Adrenal gland (tissue), 12 donors: ENCODE measurements around the gene PRPF6. TPM values are rescaled to one million over a fixed set of nuclear protein-coding genes. Genes with fewer than 3 reads are reported as not detected.
A peak's percentile ranks its signal among the peaks of the same experiment; 100 is the strongest.

Source experiments
- DNase-seq, 7 donors: peaks; one replicate each; pipeline ENCODE4 v3.0.0-alpha.2; 2019 to 2020
- H3K27ac ChIP-seq, 5 donors: fragments of 200-600 bp; sonication (generic) in 4 of 5; 1 replicate in 3 of 5; 2 replicates in 2 of 5; pipeline versions ENCODE4 v1.5.1 to v1.8.0; 2016 to 2020; ENCODE audit warnings: mild to moderate bottlenecking in 1 of 5
- H3K27me3 ChIP-seq: fragments of 200-600 bp; 2 replicates; pipeline ENCODE4 v1.8.0; 2021
- H3K36me3 ChIP-seq, 2 donors: fragments of 200-600 bp; replicated peaks in 1 of 2; 1 replicate in 1 of 2; 2 replicates in 1 of 2; pipeline versions ENCODE4 v1.5.1 to v1.8.0; 2018 to 2022
- H3K4me1 ChIP-seq, 2 donors: fragments of 200-600 bp; replicated peaks in 1 of 2; 1 replicate in 1 of 2; 2 replicates in 1 of 2; pipeline versions ENCODE4 v1.5.1 to v1.8.0; 2018 to 2021
- H3K4me3 ChIP-seq, 4 donors: fragments of 200-600 bp; sonication (generic) in 3 of 4; one replicate each; pipeline ENCODE4 v1.5.1; 2016 to 2018
- H3K9me3 ChIP-seq, 3 donors: fragments of 200-600 bp; sonication (generic) in 1 of 3; replicated peaks in 1 of 3; 1 replicate in 2 of 3; 2 replicates in 1 of 3; pipeline versions ENCODE4 v1.5.1 to v1.8.0; 2016 to 2021
- CTCF ChIP-seq, 6 experiments: fragments of 450-650 bp in 4 of 6; fragments of 200-600 bp in 2 of 6; sonication (generic) in 1 of 6; IDR thresholded peaks; 1 replicate in 5 of 6; 2 replicates in 1 of 6; pipeline versions ENCODE4 v1.5.1 to v1.8.0; 2016 to 2021; ENCODE audit warnings: antibody characterized with exemption in 6 of 6, mild to moderate bottlenecking in 2 of 6, moderate library complexity in 1 of 6
- POLR2A ChIP-seq, 2 donors: fragments of 450-650 bp; IDR thresholded peaks; one replicate each; pipeline ENCODE4 v1.6.1; 2017; ENCODE audit warnings: antibody characterized with exemption in 2 of 2, mild to moderate bottlenecking in 2 of 2, moderate library complexity in 1 of 2
- WGBS, 4 donors: extraction: QIAGEN DNeasy Blood & Tissue Kit in 2 of 4; methylation state at CpG; one replicate each; pipeline versions ENCODE4 v1.1.5 to v1.1.7; 2013 to 2017; 5-methylcytosine and 5-hydroxymethylcytosine counted together
- intact Hi-C, 2 donors: fragments of 100-400 bp; cut with DNase I; formaldehyde crosslinking; loops; one replicate each; pipeline versions ENCODE4 v1.14.1 to v1.15.0; 2022 to 2023
- polyA plus RNA-seq, 3 donors: library from polyadenylated mRNA; stranded (reverse); fragments of 200-250 nt in 2 of 3; fragments of 350-450 nt in 1 of 3; fragmentation: Illumina TruSeq in 1 of 3; extraction: RNeasy Lipid Tissue Mini Kit (QIAGEN cat#74804) in 1 of 3; gene quantifications; one replicate each; pipeline ENCODE4 v1.2.3, GENCODE V29; 2013 to 2014
- total RNA-seq, 9 donors: library from RNA; depleted of rRNA in 4 of 9; stranded (reverse); fragments of >200 nt in 4 of 9; fragments of 120-200 nt in 1 of 9; fragmentation: NEBNext Ultra II Directional in 1 of 9; extraction: Animal tissue kit (Norgen Biotek cat#: 25700) in 1 of 9; gene quantifications; one replicate each; pipeline versions ENCODE4 v1.1.0 to v1.2.4, GENCODE V29; 2013 to 2023
- donor health status: healthy with polysubstance abuse.
- donor health status: Bipolar disorder and iron deficiency.
- donor health status: DM: yes; HTN: yes; CAD: no.
- donor health status: DM: no; HTN: no; CAD: no.
- donor health status: DM: no; HTN: no; CAD: no.
- donor health status: DM: yes; HTN: yes; CAD: no.

PRPF6 gene
- total and polyA plus RNA-seq, 12 donors, result 48.3 to 73.9 (median 55.3) TPM

GRCh38 chr20:63977739-63978276, 3.1 kb upstream of the PRPF6 start:
- WGBS, 4 donors, result 57 to 70% (median 64%) methylated on average over 4 to 16 of the region's 16 CpGs
- Histone ChIP-seq H3K4me3 (no peak overlapping the region), H3K36me3 (peaks cover 0 to under 1% of the 10 kb centered on the region in 2 donors), H3K9me3 (no peaks in the 10 kb centered on the region), H3K4me1 (peaks cover 31 to 38% of the 10 kb centered on the region in 2 donors), H3K27me3 (no peaks in the 10 kb centered on the region), H3K27ac (peak overlapping the region in 2 of 5 donors; percentile 70 to 94)
- DNase-seq, result peak in 4 of 7 donors; percentile 49 to 68 (median 61)
- intact Hi-C loops, result loop anchor here (5.0 to 10.0 kb wide), 3 partner anchors 193 to 441 kb away; partner anchors contain the start of gene PTK6 (in 1 of the 2)
- TF ChIP-seq CTCF (IDR thresholded peaks at IDR 0.05), result no peak

- peak overlapping the region in 3 of 5 donors; percentile 46 to 94 (median 70) for H3K27ac ChIP-seq
- peak overlapping the region in 3 of 4 donors; percentile 18 to 74 (median 58) for H3K4me3 ChIP-seq
- DNase-seq, result peak; percentile 74 to 87 (median 82)
- peaks cover 31 to 40% of the 10 kb centered on the region in 2 donors for H3K4me1 ChIP-seq
- TF ChIP-seq CTCF (IDR thresholded peaks at IDR 0.05) (no peak), POLR2A (IDR thresholded peaks at IDR 0.05) (peak in 1 of 2 donors; percentile 40)
- whole genome bisulfite sequencing, 4 donors, result 10 to 23% (median 12%) methylated on average over 25 to 52 of the region's 52 CpGs
- no peaks in the 10 kb centered on the region for H3K9me3 ChIP-seq
- no peaks in the 10 kb centered on the region for H3K27me3 ChIP-seq
- intact Hi-C loops, result loop anchor here (5.0 to 10.0 kb wide), 3 partner anchors 194 to 441 kb away; partner anchors contain the start of gene PTK6 (in 1 of the 2)
- peaks cover 0 to 6% of the 10 kb centered on the region in 2 donors for H3K36me3 ChIP-seq
These were observed 2.4 kb upstream of the PRPF6 start for GRCh38 chr20:63978319-63979228.

GRCh38 chr20:63979229-63979556, 1.7 kb upstream of the PRPF6 start:
- Histone ChIP-seq H3K4me1 (peaks cover 31 to 40% of the 10 kb centered on the region in 2 donors), H3K9me3 (no peaks in the 10 kb centered on the region), H3K36me3 (peaks cover 0 to 7% of the 10 kb centered on the region in 2 donors), H3K27ac (peak overlapping the region in 3 of 5 donors; percentile 46 to 94 (median 70)), H3K4me3 (peak overlapping the region in 3 of 4 donors; percentile 18 to 74 (median 58)), H3K27me3 (no peaks in the 10 kb centered on the region)
- no peak for TF ChIP-seq CTCF (IDR thresholded peaks at IDR 0.05)
- no peak for TF ChIP-seq POLR2A (IDR thresholded peaks at IDR 0.05)
- DNase-seq, result no peak
- WGBS, 4 donors, result 1% methylated on average over 33 to 47 of the region's 47 CpGs; no CpG with 5 or more reads in 2 of the 4 donors
- intact Hi-C loops, result loop anchor here (5.0 to 10.0 kb wide), 3 partner anchors 194 to 442 kb away; partner anchors contain the start of gene PTK6 (in 1 of the 2)
